Stimulated activated CD4-positive, alpha-beta T cell treated with anti-CD3 and anti-CD28 coated beads, Interleukin-12 subunit alpha, Interleukin-12 subunit beta, amount 100 ng/mL, for 4 hours (primary cell): ENCODE results near the gene ZBP1.

Source experiments
- DNase-seq: peaks from one replicate; pipeline ENCODE4 v3.0.0-alpha.2; 2020

ZBP1 gene

GRCh38 chr20:57596358-57596757 is 23.9 kb downstream of the ZBP1 start:
- DNase-seq = no peak

- no peak for DNase-seq
Measured at GRCh38 chr20:57595041-57596030, 24.9 kb downstream of the ZBP1 start.

GRCh38 chr20:57594092-57594951 is 25.9 kb downstream of the ZBP1 start:
- peak; percentile 58 for DNase-seq

GRCh38 chr20:57593134-57593886 is 26.9 kb downstream of the ZBP1 start:
- DNase-seq = no peak

- no peak for DNase-seq
Measured at GRCh38 chr20:57592263-57593092, 27.7 kb downstream of the ZBP1 start.

GRCh38 chr20:57591289-57592229 is 28.7 kb downstream of the ZBP1 start:
- DNase-seq = no peak

GRCh38 chr20:57590485-57591288 is 29.5 kb downstream of the ZBP1 start:
- no peak for DNase-seq

- DNase-seq = no peak
Measured at GRCh38 chr20:57589728-57590484, 30.3 kb downstream of the ZBP1 start.

- no peak for DNase-seq
Measured at GRCh38 chr20:57589123-57589727, 31.0 kb downstream of the ZBP1 start.

- DNase-seq = no peak
Measured at GRCh38 chr20:57588596-57588995, 31.6 kb downstream of the ZBP1 start.

- no peak for DNase-seq
Measured at GRCh38 chr20:57587989-57588377, 32.2 kb downstream of the ZBP1 start.

- DNase-seq = no peak
Measured at GRCh38 chr20:57587278-57587988, 32.8 kb downstream of the ZBP1 start.

- no peak for DNase-seq
Measured at GRCh38 chr20:57586943-57587277, 33.3 kb downstream of the ZBP1 start.

- no peak for DNase-seq
Measured at GRCh38 chr20:57586370-57586793, 33.8 kb downstream of the ZBP1 start.

GRCh38 chr20:57585466-57586213 is 34.6 kb downstream of the ZBP1 start:
- no peak for DNase-seq

GRCh38 chr20:57584768-57585461 is 35.3 kb downstream of the ZBP1 start:
- no peak for DNase-seq
